Measurements from ENCODE around the gene AFAP1L1.

AFAP1L1 gene

GRCh38 chr5:149382517-149383220 lies 111.0 kb downstream of the AFAP1L1 start (continued):
- no peak for TF ChIP-seq ZFP37 (tag by site-specific recombination; IDR thresholded peaks at IDR 0.05)
- no peak for TF ChIP-seq ZNF596 (tag by site-specific recombination; IDR thresholded peaks at IDR 0.05)
- TF ChIP-seq KLF17 (tag by site-specific recombination; IDR thresholded peaks at IDR 0.05): no peak
- no peak for TF ChIP-seq ZNF174 (tag by site-specific recombination; IDR thresholded peaks at IDR 0.05)
- TF ChIP-seq ZNF514 (tag by site-specific recombination; IDR thresholded peaks at IDR 0.05): no peak
- no peak for TF ChIP-seq PRDM10 (tag by site-specific recombination; IDR thresholded peaks at IDR 0.05)
- no peak for TF ChIP-seq ZNF629 (tag by site-specific recombination; IDR thresholded peaks at IDR 0.05)

GRCh38 chr5:149383399-149383798 lies 111.7 kb downstream of the AFAP1L1 start:
- ChIA-PET CTCF (interaction anchor here (2.6 to 11.8 kb wide), 4 partner anchors 10 to 235 kb away, joined by 22 to 205 read pairs (median 56); no protein-coding TSS in a partner anchor), POLR2A (no interaction called here)
- Histone ChIP-seq H3K9me3 (ENCODE audit: control insufficient read depth, insufficient read depth, low read depth, low read length) (no peaks in the 10 kb centered on the region), H3K4me3 (ENCODE audit: low read depth, low read length) (no peak overlapping the region), H3K4me1 (ENCODE audit: control insufficient read depth, insufficient read depth, low read length) (no peaks in the 10 kb centered on the region), H3K27ac (ENCODE audit: extremely low read depth, low read depth, low read length) (no peak overlapping the region), H3K36me3 (ENCODE audit: control insufficient read depth in 2 of 2, insufficient read depth in 1 of 2, low read length in 2 of 2) (no peaks in the 10 kb centered on the region)
- TF ChIP-seq SCRT2 (tag by site-specific recombination; IDR thresholded peaks at IDR 0.05) (no peak), ZBTB8A (tag by site-specific recombination; IDR thresholded peaks at IDR 0.05) (no peak), ZSCAN30 (tag by site-specific recombination; IDR thresholded peaks at IDR 0.05) (no peak), ZNF280C (tag by site-specific recombination; IDR thresholded peaks at IDR 0.05) (no peak), ZNF510 (tag by site-specific recombination; IDR thresholded peaks at IDR 0.05; ENCODE audit: insufficient replicate concordance) (no peak), ZFHX2 (tag by site-specific recombination; conservative IDR thresholded peaks at IDR 0.05) (no peak), REPIN1 (tag by site-specific recombination; IDR thresholded peaks at IDR 0.05; ENCODE audit: low read depth) (no peak), ZNF629 (tag by site-specific recombination; IDR thresholded peaks at IDR 0.05) (no peak), ZNF423 (tag by site-specific recombination; IDR thresholded peaks at IDR 0.05) (no peak), ZNF501 (tag by site-specific recombination; IDR thresholded peaks at IDR 0.05) (no peak), SP3 (tag by site-specific recombination; IDR thresholded peaks at IDR 0.05) (no peak), ZNF48 (tag by site-specific recombination; IDR thresholded peaks at IDR 0.05) (no peak), ZNF785 (tag by site-specific recombination; IDR thresholded peaks at IDR 0.05) (no peak)

Data from HEK293 (cell line).